ENCODE data around the gene CYTH1.

DNA sequence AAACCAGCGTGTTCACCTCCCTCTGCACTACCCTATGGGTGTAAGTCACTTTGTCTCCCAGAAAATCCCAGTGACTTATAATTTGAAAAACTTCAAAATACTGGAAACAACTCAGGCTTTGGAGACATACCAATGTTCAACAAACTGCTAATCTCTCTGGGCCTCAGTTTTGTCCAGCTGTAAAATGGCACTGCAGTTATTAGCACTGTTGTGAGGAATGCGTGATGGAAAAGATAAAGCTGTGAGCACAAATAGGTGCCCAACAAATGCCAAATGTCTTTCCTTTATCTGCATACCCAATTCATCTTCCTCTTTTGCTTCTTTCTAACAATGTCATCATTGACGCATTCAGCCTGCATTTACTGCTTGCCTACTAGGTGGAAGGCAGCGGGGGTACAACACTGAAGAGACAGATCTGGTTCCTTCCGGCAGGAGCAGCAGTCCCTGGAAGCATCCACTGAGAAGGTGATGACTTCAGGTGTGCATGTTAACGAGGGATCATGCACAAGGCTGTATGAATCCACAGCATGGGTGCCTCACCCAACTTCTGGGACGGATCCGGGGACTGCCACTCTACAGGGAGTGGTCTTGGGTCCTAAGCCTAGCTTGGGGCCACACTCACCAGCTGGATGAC is 63.4 kb downstream of the CYTH1 start:
- TF ChIP-seq, protein P1, sequence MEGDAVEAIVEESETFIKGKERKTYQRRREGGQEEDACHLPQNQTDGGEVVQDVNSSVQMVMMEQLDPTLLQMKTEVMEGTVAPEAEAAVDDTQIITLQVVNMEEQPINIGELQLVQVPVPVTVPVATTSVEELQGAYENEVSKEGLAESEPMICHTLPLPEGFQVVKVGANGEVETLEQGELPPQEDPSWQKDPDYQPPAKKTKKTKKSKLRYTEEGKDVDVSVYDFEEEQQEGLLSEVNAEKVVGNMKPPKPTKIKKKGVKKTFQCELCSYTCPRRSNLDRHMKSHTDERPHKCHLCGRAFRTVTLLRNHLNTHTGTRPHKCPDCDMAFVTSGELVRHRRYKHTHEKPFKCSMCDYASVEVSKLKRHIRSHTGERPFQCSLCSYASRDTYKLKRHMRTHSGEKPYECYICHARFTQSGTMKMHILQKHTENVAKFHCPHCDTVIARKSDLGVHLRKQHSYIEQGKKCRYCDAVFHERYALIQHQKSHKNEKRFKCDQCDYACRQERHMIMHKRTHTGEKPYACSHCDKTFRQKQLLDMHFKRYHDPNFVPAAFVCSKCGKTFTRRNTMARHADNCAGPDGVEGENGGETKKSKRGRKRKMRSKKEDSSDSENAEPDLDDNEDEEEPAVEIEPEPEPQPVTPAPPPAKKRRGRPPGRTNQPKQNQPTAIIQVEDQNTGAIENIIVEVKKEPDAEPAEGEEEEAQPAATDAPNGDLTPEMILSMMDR (IDR thresholded peaks at IDR 0.05) = no peak
- no peak for TF ChIP-seq POLR2A (IDR thresholded peaks at IDR 0.05)

Measured in testis (tissue), 2 donors.